GM13977 (cell line): ENCODE data around the gene CPNE7.

Source experiments
- DNase-seq: peaks from one replicate; pipeline ENCODE4 v3.0.0; 2012; ENCODE audit warnings: low spot score
- in situ Hi-C: fragments of 300-500 bp; cut with MboI; formaldehyde crosslinking; loops from one replicate; pipeline ENCODE4 v1.12.0; 2022; ENCODE audit warnings: low sequenced_read_pairs, low pct_unique_long_range_greater_than_20kb, mixed read lengths, inconsistent platforms; ENCODE audit not compliant: unreplicated experiment
- TF ChIP-seq, protein P1 (sequence below): IDR thresholded peaks from 2 replicates; pipeline ENCODE4 v1.5.1; 2012; ENCODE audit warnings: mild to moderate bottlenecking, control low read depth; ENCODE audit not compliant: insufficient read depth; ENCODE audit errors: extremely low read depth, missing control alignments

The CPNE7 gene

DNA sequence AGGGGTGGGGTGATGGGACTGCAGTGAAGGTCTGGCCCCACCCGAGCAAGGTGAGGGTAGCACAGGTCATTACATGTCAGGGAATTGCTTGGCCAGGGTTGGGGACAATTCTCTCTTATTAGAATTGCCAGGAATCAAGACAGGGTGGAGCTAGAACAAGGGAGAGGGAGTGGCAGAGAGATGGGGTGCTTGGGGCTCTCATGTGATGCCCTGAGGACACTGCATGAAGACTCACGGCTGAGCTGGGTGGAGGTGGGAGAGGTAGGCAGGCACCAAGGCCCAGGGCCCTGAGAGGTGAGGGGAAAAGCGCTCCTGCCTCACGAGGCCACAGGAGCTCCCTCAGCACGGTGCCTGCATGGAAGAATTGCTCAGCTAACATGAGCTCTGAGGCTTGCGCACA, 41.5 kb downstream of the CPNE7 start:
- no peak for DNase-seq
- TF ChIP-seq, protein P1, sequence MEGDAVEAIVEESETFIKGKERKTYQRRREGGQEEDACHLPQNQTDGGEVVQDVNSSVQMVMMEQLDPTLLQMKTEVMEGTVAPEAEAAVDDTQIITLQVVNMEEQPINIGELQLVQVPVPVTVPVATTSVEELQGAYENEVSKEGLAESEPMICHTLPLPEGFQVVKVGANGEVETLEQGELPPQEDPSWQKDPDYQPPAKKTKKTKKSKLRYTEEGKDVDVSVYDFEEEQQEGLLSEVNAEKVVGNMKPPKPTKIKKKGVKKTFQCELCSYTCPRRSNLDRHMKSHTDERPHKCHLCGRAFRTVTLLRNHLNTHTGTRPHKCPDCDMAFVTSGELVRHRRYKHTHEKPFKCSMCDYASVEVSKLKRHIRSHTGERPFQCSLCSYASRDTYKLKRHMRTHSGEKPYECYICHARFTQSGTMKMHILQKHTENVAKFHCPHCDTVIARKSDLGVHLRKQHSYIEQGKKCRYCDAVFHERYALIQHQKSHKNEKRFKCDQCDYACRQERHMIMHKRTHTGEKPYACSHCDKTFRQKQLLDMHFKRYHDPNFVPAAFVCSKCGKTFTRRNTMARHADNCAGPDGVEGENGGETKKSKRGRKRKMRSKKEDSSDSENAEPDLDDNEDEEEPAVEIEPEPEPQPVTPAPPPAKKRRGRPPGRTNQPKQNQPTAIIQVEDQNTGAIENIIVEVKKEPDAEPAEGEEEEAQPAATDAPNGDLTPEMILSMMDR: no peak
- in situ Hi-C loops: no loop called here

DNA sequence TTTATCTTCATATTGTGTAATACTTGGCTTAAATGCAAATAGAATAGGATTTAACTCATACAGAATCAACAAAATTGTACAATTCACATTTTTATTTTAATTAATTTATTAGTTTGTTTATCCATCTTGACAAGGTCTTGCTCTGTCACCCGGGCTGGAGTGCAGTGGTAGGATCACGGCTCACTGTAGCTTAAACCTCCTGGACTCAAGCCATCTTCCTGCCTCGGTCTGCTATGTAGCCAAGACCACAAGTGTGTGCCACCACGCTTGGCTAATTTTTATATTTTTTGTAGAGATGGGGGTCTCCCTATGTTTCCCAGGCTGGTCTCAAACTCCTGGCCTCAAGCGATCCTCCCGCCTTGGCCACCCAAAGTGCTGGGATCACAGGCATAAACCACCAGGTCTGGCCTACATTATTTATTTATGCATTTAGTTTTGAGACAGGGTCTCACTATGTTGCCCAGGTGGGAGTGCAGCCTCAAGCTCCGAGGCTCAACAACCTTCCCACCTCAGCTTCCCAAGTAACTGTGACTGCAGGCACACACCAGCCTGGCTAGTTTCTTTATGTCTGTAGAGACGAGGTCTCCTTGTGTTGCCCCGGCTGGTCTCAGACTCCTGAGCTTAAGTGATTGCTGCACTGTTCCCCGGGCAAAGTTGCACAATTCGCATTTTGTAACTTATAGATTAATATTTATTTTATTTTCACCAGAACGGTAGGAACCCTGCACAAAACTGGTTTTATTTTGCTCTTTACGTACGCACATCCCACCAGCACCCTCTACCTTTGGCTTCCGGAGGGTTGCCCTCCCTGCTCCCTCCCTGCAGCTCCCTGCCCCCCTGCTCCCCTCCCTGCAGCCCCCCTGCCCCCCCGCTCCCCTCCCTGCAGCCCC, 42.8 kb downstream of the CPNE7 start:
- in situ Hi-C loops: no loop called here
- TF ChIP-seq, protein P1: no peak
- DNase-seq: no peak

DNA sequence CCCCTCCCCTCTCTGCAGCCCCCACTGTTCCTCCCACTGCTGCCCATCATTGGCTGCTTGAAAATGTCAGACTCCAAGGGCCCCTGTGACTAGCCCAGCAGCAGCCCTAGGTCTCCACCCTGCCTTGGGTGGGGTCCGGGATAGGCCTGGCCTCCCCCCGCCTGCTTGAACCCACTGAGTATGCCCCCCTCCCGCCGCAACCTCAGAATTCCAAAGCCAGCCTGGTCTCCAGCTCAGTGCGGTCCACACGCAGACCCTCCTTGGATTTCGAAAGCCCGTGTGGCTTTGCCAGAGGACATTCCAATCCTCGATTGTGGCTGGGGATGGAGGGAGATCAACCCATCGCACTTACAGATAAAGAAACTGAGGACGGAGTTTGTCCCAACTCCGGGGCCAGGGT, 44.3 kb downstream of the CPNE7 start:
- in situ Hi-C loops: no loop called here
- TF ChIP-seq, protein P1: no peak
- DNase-seq: no peak

DNA sequence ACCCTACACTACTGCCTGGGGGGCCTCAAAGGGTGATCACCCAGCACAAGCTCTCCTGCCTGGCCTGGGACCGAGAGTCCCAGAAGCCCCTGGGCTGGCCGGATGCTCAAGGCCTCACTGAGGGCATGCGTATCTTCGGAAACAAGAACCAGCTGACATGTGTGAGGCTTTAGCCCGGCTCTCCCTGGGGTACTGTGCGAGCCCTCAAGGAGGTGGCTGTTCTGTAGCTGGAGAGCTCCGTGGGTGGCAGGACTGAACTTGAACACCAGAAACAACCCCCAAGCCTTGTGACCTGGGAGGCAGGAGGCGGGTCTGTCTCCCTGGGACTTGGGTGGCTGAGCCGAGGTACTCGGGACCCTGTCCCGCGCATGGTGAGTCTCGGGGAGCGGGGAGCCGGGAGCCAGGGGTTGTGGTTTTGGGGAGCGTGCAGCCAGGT, 44.9 kb downstream of the CPNE7 start:
- DNase-seq: no peak
- in situ Hi-C loops: no loop called here
- TF ChIP-seq, protein P1: no peak

DNA sequence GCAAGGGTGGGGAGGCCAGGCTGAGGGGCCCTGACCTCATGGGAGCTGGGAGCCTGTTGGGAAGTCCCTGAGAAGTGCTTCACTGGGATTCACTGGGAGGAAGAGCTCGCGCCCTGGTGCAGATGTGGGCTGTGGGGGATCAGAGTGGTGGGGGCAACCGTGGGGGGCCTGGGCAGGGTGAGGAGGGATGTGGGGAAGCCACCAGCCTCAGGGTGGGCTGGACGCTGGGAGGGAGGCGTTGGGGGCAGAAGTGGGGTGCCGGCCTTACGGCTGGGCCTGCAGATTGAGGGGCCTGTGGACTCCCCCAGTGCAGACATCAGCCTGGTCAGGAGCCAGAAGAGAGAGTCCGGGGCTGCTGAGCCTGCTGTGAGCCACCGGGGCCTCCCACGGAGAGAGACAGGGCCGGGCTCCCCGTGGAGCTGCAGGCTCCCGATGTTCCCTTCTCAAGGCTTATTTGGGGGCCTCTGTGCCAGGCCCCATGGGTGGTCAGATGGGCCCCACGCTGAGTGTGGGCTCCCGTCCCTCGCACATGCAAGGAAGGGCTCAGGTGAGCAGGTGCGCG, 45.7 kb downstream of the CPNE7 start:
- in situ Hi-C loops: no loop called here
- no peak for DNase-seq
- TF ChIP-seq, protein P1: no peak

DNA sequence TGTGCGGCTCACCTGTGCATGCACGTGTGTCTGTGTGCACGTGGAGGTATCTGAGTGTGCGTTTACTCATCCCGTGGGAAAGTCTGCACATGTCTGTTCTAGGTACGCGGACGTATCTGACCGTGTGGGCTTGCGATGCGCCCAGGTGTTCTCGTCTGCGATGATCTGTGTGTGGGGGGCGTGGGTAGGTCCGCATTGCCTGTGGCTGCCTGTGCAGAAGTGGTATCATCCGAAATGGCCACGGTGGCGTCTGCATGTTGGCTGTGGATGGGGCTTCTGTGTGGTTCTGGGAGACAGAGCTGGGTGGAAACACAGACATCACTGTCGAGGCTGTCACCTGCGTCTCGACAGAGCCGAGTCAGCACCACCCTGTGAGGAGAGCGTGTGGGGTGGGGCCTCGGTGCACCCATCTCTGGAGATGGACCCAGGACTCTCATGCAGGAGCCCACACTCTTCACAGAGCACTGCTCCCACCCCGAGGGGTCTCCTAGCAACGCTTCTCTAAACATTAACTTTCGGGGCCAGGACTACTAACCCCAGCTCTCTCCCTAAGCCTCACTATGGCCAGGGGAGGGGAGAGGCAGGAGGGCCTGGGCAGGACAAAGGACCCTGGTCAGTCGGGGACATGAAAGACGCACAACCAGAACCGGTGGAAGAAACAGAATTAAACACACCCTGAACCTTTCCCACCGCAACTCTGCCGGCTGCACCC, 46.3 kb downstream of the CPNE7 start:
- in situ Hi-C loops: no loop called here
- no peak for DNase-seq
- TF ChIP-seq, protein P1: no peak
